HG02642 (cell line): ENCODE data around the gene APEX1.
"Not testable (repeated sequence)": the region's sequence is repeated elsewhere in the genome, so short reads cannot be mapped to it uniquely, and the experiment has no call there.

Experiments used
- ATAC-seq: cut with Tn5 transposase; IDR thresholded peaks from one replicate; pipeline ENCODE4 v1.9.1; 2021; ENCODE audit warnings: mild to moderate bottlenecking; ENCODE audit not compliant: unreplicated experiment, poor library complexity

Gene APEX1

DNA sequence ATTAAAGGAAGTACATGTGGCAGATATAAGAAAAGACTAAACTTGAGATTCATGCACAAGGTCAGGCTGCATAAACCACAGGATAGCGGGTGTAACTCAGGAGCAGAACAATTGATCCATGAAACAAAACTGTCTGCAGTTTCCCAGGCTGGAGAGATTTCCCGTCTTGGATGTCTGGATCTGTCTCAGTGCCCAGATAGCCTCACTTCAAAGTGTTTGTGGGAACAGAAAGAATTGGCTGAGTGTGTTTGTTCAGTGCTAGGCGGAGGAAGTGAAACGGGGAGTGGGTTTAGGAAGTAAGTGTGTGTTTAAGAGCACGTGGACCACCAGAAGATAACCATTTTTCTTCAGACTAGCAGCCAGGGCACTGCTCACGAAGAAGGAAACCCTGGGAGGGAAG lies 48.9 kb downstream of the APEX1 start:
- no peak for ATAC-seq

DNA sequence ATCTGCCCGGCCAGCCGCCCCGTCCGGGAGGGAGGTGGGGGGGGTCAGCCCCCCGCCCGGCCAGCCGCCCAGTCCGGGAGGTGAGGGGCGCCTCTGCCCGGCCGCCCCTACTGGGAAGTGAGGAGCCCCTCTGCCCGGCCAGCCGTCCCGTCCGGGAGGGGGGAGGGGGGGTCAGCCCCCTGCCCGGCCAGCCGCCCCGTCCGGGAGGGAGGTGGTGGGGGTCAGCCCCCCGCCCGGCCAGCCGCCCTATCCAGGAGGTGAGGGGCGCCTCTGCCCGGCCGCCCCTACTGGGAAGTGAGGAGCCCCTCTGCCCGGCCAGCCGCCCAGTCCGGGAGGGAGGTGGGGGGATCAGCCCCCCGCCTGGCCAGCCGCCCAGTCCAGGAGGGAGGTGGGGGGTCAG lies 51.2 kb downstream of the APEX1 start:
- not testable (repeated sequence) for ATAC-seq

DNA sequence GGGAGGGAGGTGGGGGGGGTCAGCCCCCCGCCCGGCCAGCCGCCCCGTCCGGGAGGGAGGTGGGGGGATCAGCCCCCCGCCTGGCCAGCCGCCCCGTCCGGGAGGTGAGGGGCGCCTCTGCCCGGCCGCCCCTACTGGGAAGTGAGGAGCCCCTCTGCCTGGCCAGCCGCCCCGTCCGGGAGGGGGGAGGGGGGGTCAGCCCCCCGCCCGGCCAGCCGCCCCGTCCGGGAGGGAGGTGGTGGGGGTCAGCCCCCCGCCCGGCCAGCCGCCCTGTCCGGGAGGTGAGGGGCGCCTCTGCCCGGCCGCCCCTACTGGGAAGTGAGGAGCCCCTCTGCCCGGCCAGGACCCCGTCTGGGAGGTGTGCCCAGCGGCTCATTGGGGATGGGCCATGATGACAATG lies 51.7 kb downstream of the APEX1 start:
- not testable (repeated sequence) for ATAC-seq
